ENCODE results near the gene HMGN4.

DNA sequence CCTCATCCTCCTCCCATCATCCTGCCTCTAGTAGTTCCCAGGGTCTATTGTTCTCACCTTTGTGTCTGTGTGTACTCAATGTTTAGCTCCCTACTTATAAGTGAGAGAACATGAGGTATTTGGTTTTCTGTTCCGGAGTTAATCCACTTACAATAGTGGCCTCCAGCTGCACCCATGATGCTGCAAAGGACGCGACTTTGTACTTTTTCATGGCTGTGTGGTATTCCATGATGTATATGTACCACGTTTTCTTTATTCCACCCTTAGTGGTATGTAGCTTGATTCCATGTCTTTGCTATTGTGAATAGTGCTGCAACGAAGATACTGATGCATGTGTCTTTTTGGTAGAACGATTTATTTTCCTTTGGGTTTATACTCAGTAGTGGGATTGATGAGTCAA lies 40.1 kb downstream of the HMGN4 start:
- TF ChIP-seq, protein P1, sequence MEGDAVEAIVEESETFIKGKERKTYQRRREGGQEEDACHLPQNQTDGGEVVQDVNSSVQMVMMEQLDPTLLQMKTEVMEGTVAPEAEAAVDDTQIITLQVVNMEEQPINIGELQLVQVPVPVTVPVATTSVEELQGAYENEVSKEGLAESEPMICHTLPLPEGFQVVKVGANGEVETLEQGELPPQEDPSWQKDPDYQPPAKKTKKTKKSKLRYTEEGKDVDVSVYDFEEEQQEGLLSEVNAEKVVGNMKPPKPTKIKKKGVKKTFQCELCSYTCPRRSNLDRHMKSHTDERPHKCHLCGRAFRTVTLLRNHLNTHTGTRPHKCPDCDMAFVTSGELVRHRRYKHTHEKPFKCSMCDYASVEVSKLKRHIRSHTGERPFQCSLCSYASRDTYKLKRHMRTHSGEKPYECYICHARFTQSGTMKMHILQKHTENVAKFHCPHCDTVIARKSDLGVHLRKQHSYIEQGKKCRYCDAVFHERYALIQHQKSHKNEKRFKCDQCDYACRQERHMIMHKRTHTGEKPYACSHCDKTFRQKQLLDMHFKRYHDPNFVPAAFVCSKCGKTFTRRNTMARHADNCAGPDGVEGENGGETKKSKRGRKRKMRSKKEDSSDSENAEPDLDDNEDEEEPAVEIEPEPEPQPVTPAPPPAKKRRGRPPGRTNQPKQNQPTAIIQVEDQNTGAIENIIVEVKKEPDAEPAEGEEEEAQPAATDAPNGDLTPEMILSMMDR (IDR thresholded peaks at IDR 0.05; ENCODE audit: insufficient read depth, low read depth, low read length), result no peak
- no peak for TF ChIP-seq EZH2 (IDR thresholded peaks at IDR 0.05; ENCODE audit: insufficient read depth, low read length)
